DOHH2 (cell line): ENCODE results near the gene FBP1.

Experiments
- EZH2phosphoT487 ChIP-seq: fragments of 200-600 bp; sonication (generic); IDR thresholded peaks from 2 replicates; pipeline ENCODE4 v1.6.1; 2017; ENCODE audit warnings: borderline replicate concordance, mild to moderate bottlenecking, antibody characterized with exemption, low read length, moderate library complexity, mixed read lengths
- TF ChIP-seq, protein P1 (sequence below): fragments of 200-600 bp; sonication (generic); IDR thresholded peaks from one replicate; pipeline ENCODE4 v1.5.1; 2014; ENCODE audit warnings: antibody characterized with exemption, mild to moderate bottlenecking, low read depth, low read length; ENCODE audit not compliant: poor library complexity, severe bottlenecking

GRCh38 chr9:94664801-94665200 lies 25.5 kb upstream of the FBP1 start:
- TF ChIP-seq, protein P1, sequence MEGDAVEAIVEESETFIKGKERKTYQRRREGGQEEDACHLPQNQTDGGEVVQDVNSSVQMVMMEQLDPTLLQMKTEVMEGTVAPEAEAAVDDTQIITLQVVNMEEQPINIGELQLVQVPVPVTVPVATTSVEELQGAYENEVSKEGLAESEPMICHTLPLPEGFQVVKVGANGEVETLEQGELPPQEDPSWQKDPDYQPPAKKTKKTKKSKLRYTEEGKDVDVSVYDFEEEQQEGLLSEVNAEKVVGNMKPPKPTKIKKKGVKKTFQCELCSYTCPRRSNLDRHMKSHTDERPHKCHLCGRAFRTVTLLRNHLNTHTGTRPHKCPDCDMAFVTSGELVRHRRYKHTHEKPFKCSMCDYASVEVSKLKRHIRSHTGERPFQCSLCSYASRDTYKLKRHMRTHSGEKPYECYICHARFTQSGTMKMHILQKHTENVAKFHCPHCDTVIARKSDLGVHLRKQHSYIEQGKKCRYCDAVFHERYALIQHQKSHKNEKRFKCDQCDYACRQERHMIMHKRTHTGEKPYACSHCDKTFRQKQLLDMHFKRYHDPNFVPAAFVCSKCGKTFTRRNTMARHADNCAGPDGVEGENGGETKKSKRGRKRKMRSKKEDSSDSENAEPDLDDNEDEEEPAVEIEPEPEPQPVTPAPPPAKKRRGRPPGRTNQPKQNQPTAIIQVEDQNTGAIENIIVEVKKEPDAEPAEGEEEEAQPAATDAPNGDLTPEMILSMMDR: no peak
- TF ChIP-seq EZH2phosphoT487: no peak
